ENCODE results near the gene OS9. TPM values are rescaled to one million over a fixed set of nuclear protein-coding genes. Genes with fewer than 3 reads are reported as not detected.

Gene OS9
- total and polyA plus RNA-seq, 9 of the 15 experiments (the other 6 are each of a cell fraction or from before 2014, with no cell fraction given), result 4.6 to 105 (median 89.5) TPM

- TF ChIP-seq E2F4 (CRISPR knock-in tag; IDR thresholded peaks at IDR 0.05; ENCODE audit: low read depth) (no peak), ZNF143 (CRISPR knock-in tag; IDR thresholded peaks at IDR 0.05) (no peak), ILF3 (IDR thresholded peaks at IDR 0.05; ENCODE audit: borderline replicate concordance) (no peak), MAFF (IDR thresholded peaks at IDR 0.05; ENCODE audit: low read length) (no peak), BRD4 (IDR thresholded peaks at IDR 0.05) (0 out of 2 replicates have a peak, but pooled peaks have one; percentile 36), USF1 (CRISPR knock-in tag; IDR thresholded peaks at IDR 0.05) (no peak), NR2C2 (CRISPR knock-in tag; IDR thresholded peaks at IDR 0.05) (no peak), NR2C2 (tag; IDR thresholded peaks at IDR 0.05) (peak; percentile 23; the same call in 1 of the 2 replicates), FOXA1 (IDR thresholded peaks at IDR 0.05; ENCODE audit: borderline replicate concordance) (no peak), GATAD2B (IDR thresholded peaks at IDR 0.05; ENCODE audit: borderline replicate concordance) (no peak), SUPT5H (IDR thresholded peaks at IDR 0.05) (peak; percentile 80), ZEB2 (IDR thresholded peaks at IDR 0.05) (no peak), DMBX1 (CRISPR knock-in tag; IDR thresholded peaks at IDR 0.05; ENCODE audit: borderline replicate concordance) (no peak), HES1 (IDR thresholded peaks at IDR 0.05; ENCODE audit: low read depth) (no peak), SMAD4 (CRISPR knock-in tag; conservative IDR thresholded peaks at IDR 0.05) (peak; percentile 9; the same call in 1 of the 2 replicates), IRF1 (CRISPR knock-in tag; IDR thresholded peaks at IDR 0.05; ENCODE audit: borderline replicate concordance) (no peak), RHOXF2B (CRISPR knock-in tag; conservative IDR thresholded peaks at IDR 0.05) (no peak), ZNF146 (CRISPR knock-in tag; IDR thresholded peaks at IDR 0.05; ENCODE audit: unreplicated experiment) (no peak), RFX5 (IDR thresholded peaks at IDR 0.05; ENCODE audit: low read depth, low read length) (peak; percentile 66; the same call in 1 of the 2 replicates), ZNF785 (CRISPR knock-in tag; IDR thresholded peaks at IDR 0.05) (no peak), SP1 (CRISPR knock-in tag; IDR thresholded peaks at IDR 0.05) (peak; percentile 78), DACH1 (IDR thresholded peaks at IDR 0.05; ENCODE audit: partially characterized antibody) (no peak), MTF1 (CRISPR knock-in tag; IDR thresholded peaks at IDR 0.05; ENCODE audit: borderline replicate concordance) (no peak)
Measured at GRCh38 chr12:57744777-57745484, 51.0 kb downstream of the OS9 start, which contains the start of gene TSPAN31 (continued).
